Suprapubic skin (tissue), 4 donors: ENCODE measurements around the gene CDH22. TPM values are rescaled to one million over a fixed set of nuclear protein-coding genes. Genes with fewer than 3 reads are reported as not detected.

Source experiments
- DNase-seq, 2 donors: peaks; one replicate each; pipeline ENCODE4 v3.0.0-alpha.2; 2019; ENCODE audit warnings: low spot score in 2 of 2
- H3K27ac ChIP-seq: fragments of 200-600 bp; sonication (generic); one replicate; pipeline ENCODE4 v1.5.1; 2019
- H3K27me3 ChIP-seq: fragments of 200-600 bp; sonication (generic); one replicate; pipeline ENCODE4 v1.5.1; 2019
- H3K36me3 ChIP-seq: fragments of 200-600 bp; sonication (generic); one replicate; pipeline ENCODE4 v1.5.1; 2019
- H3K4me1 ChIP-seq: fragments of 200-600 bp; sonication (generic); one replicate; pipeline ENCODE4 v1.5.1; 2019
- H3K4me3 ChIP-seq: fragments of 200-600 bp; sonication (generic); one replicate; pipeline ENCODE4 v1.5.1; 2019; ENCODE audit warnings: mild to moderate bottlenecking
- H3K9me3 ChIP-seq: fragments of 200-600 bp; sonication (generic); one replicate; pipeline ENCODE4 v1.5.1; 2019
- CTCF ChIP-seq, 2 donors: fragments of 200-600 bp in 1 of 2; fragments of 450-650 bp in 1 of 2; sonication (generic) in 1 of 2; IDR thresholded peaks; one replicate each; pipeline ENCODE4 v1.5.1; 2016 to 2019; ENCODE audit warnings: antibody characterized with exemption in 2 of 2, mild to moderate bottlenecking in 1 of 2, moderate library complexity in 1 of 2
- EP300 ChIP-seq: sonication (generic); formaldehyde crosslinking; IDR thresholded peaks from one replicate; pipeline ENCODE4 v1.6.1; 2017; ENCODE audit warnings: antibody characterized with exemption
- POLR2A ChIP-seq, 2 donors: fragments of 450-650 bp; IDR thresholded peaks; one replicate each; pipeline ENCODE4 v1.6.1; 2017; ENCODE audit warnings: antibody characterized with exemption in 2 of 2, mild to moderate bottlenecking in 2 of 2, moderate library complexity in 2 of 2
- POLR2AphosphoS5 ChIP-seq, 3 donors: sonication (generic); formaldehyde crosslinking; IDR thresholded peaks; one replicate each; pipeline ENCODE4 v1.6.1; 2017; ENCODE audit warnings: antibody characterized with exemption in 3 of 3
- WGBS: methylation state at CpG from one replicate; pipeline ENCODE4 v1.1.5; 2018; 5-methylcytosine and 5-hydroxymethylcytosine counted together
- total RNA-seq, 4 donors: library from RNA; depleted of rRNA; stranded (reverse); fragments of >200 nt; gene quantifications; one replicate each; pipeline ENCODE4 v1.1.0, GENCODE V29; 2016

Gene CDH22
- total RNA-seq, 4 donors from 2014 or later: 2.6 to 5.1 (median 3.3) TPM

- no peaks in the 10 kb centered on the region for H3K4me1 ChIP-seq
- no peaks in the 10 kb centered on the region for H3K9me3 ChIP-seq
- TF ChIP-seq POLR2A (IDR thresholded peaks at IDR 0.05) (no peak), POLR2AphosphoS5 (IDR thresholded peaks at IDR 0.05) (no peak), CTCF (IDR thresholded peaks at IDR 0.05) (no peak), EP300 (no peak)
- H3K27me3 ChIP-seq: peaks cover 40% of the 10 kb centered on the region
- no peaks in the 10 kb centered on the region for H3K36me3 ChIP-seq
- no peak overlapping the region for H3K27ac ChIP-seq
- 12% methylated on average over 4 of the region's 4 CpGs for WGBS
- no peak for DNase-seq
- H3K4me3 ChIP-seq: no peak overlapping the region
Measured at GRCh38 chr20:46230801-46231282, 77.5 kb downstream of the CDH22 start.

- Histone ChIP-seq H3K9me3 (no peaks in the 10 kb centered on the region), H3K4me3 (no peak overlapping the region), H3K27ac (no peak overlapping the region), H3K4me1 (no peaks in the 10 kb centered on the region), H3K27me3 (peaks cover 47% of the 10 kb centered on the region), H3K36me3 (no peaks in the 10 kb centered on the region)
- TF ChIP-seq CTCF (IDR thresholded peaks at IDR 0.05) (no peak), POLR2A (IDR thresholded peaks at IDR 0.05) (no peak), POLR2AphosphoS5 (IDR thresholded peaks at IDR 0.05) (no peak), EP300 (no peak)
- no peak for DNase-seq
- 81% methylated on average over 5 of the region's 5 CpGs for WGBS
Measured at GRCh38 chr20:46230106-46230491, 78.2 kb downstream of the CDH22 start.

GRCh38 chr20:46229478-46230105, 78.7 kb downstream of the CDH22 start:
- DNase-seq: no peak
- Histone ChIP-seq H3K36me3 (no peaks in the 10 kb centered on the region), H3K9me3 (no peaks in the 10 kb centered on the region), H3K4me3 (no peak overlapping the region), H3K4me1 (no peaks in the 10 kb centered on the region), H3K27ac (no peak overlapping the region), H3K27me3 (peaks cover 52% of the 10 kb centered on the region)
- TF ChIP-seq EP300 (no peak), CTCF (IDR thresholded peaks at IDR 0.05) (no peak), POLR2A (IDR thresholded peaks at IDR 0.05) (no peak), POLR2AphosphoS5 (IDR thresholded peaks at IDR 0.05) (no peak)
- WGBS: 66% methylated on average over 4 of the region's 5 CpGs

GRCh38 chr20:46228670-46229069, 79.6 kb downstream of the CDH22 start:
- WGBS: 54% methylated on average over 8 of the region's 8 CpGs
- Histone ChIP-seq H3K27ac (no peak overlapping the region), H3K4me3 (no peak overlapping the region), H3K9me3 (no peaks in the 10 kb centered on the region), H3K36me3 (no peaks in the 10 kb centered on the region), H3K4me1 (no peaks in the 10 kb centered on the region), H3K27me3 (peaks cover 61% of the 10 kb centered on the region)
- no peak for TF ChIP-seq EP300
- TF ChIP-seq CTCF (IDR thresholded peaks at IDR 0.05): no peak
- no peak for TF ChIP-seq POLR2A (IDR thresholded peaks at IDR 0.05)
- TF ChIP-seq POLR2AphosphoS5 (IDR thresholded peaks at IDR 0.05): no peak
- DNase-seq: no peak

GRCh38 chr20:46227272-46227767, 81.0 kb downstream of the CDH22 start:
- Histone ChIP-seq H3K27me3 (peaks cover 61% of the 10 kb centered on the region), H3K4me3 (no peak overlapping the region), H3K9me3 (no peaks in the 10 kb centered on the region), H3K27ac (no peak overlapping the region), H3K36me3 (no peaks in the 10 kb centered on the region), H3K4me1 (no peaks in the 10 kb centered on the region)
- TF ChIP-seq POLR2AphosphoS5 (IDR thresholded peaks at IDR 0.05) (no peak), POLR2A (IDR thresholded peaks at IDR 0.05) (no peak), CTCF (IDR thresholded peaks at IDR 0.05) (no peak), EP300 (no peak)
- no peak for DNase-seq
- 48% methylated on average over 16 of the region's 33 CpGs for WGBS
